HG02763 (cell line): ENCODE data around the gene PCDHGB4.
A peak's percentile ranks its signal among the peaks of the same experiment; 100 is the strongest.
"Not testable (repeated sequence)": the region's sequence is repeated elsewhere in the genome, so short reads cannot be mapped to it uniquely, and the experiment has no call there.

Source experiments
- ATAC-seq: cut with Tn5 transposase; IDR thresholded peaks from one replicate; pipeline ENCODE4 v1.9.1; 2021; ENCODE audit warnings: mild to moderate bottlenecking, moderate library complexity; ENCODE audit not compliant: unreplicated experiment

PCDHGB4 gene

GRCh38 chr5:141387557-141388311, at the start of gene PCDHGB4:
TSS of gene PCDHGB4 (plus strand) at chr5:141387698. CDS start at chr5:141387885, 187 bp downstream.
- peak; percentile 92 for ATAC-seq

- ATAC-seq = no peak
Observed at GRCh38 chr5:141338538-141339306, 48.8 kb upstream of the PCDHGB4 start, which contains the start of gene PCDHGA2. TSS of gene PCDHGA2 (plus strand) at chr5:141338760.

GRCh38 chr5:141340781-141341354, 46.6 kb upstream of the PCDHGB4 start:
- not testable (repeated sequence) for ATAC-seq

GRCh38 chr5:141342773-141343172, 44.7 kb upstream of the PCDHGB4 start:
- no peak for ATAC-seq

- no peak for ATAC-seq
Observed at GRCh38 chr5:141343242-141343952, 44.1 kb upstream of the PCDHGB4 start, which contains the start of gene PCDHGA3. TSS of gene PCDHGA3 (plus strand) at chr5:141343829. CDS start at chr5:141344034, 205 bp downstream.

GRCh38 chr5:141343953-141344463, 43.5 kb upstream of the PCDHGB4 start:
- no peak for ATAC-seq

GRCh38 chr5:141345327-141345726, 42.2 kb upstream of the PCDHGB4 start:
- no peak for ATAC-seq

- not testable (repeated sequence) for ATAC-seq
Observed at GRCh38 chr5:141346017-141346416, 41.5 kb upstream of the PCDHGB4 start.

- no peak for ATAC-seq
Observed at GRCh38 chr5:141349917-141350619, 37.4 kb upstream of the PCDHGB4 start, which contains the start of gene PCDHGB1. TSS of gene PCDHGB1 (plus strand) at chr5:141350099. CDS start at chr5:141350261, 162 bp downstream.

- no peak for ATAC-seq
Observed at GRCh38 chr5:141351591-141351990, 35.9 kb upstream of the PCDHGB4 start.

- no peak for ATAC-seq
Observed at GRCh38 chr5:141354900-141355469, 32.5 kb upstream of the PCDHGB4 start, which contains the start of gene PCDHGA4. TSS of gene PCDHGA4 (plus strand) at chr5:141355021. CDS start at chr5:141355108, 87 bp downstream.

- no peak for ATAC-seq
Observed at GRCh38 chr5:141355641-141356040, 31.9 kb upstream of the PCDHGB4 start.

- no peak for ATAC-seq
Observed at GRCh38 chr5:141356133-141356532, 31.4 kb upstream of the PCDHGB4 start.

GRCh38 chr5:141356950-141357349, 30.5 kb upstream of the PCDHGB4 start:
- ATAC-seq = no peak

- no peak for ATAC-seq
Observed at GRCh38 chr5:141359790-141360426, 27.6 kb upstream of the PCDHGB4 start, which contains the start of gene PCDHGB2. TSS of gene PCDHGB2 (plus strand) at chr5:141359994. CDS start at chr5:141360136, 142 bp downstream.

- ATAC-seq = no peak
Observed at GRCh38 chr5:141360685-141361084, 26.8 kb upstream of the PCDHGB4 start.

- no peak for ATAC-seq
Observed at GRCh38 chr5:141362719-141363118, 24.8 kb upstream of the PCDHGB4 start.

GRCh38 chr5:141363952-141364660, 23.4 kb upstream of the PCDHGB4 start, which contains the start of gene PCDHGA5:
TSS of gene PCDHGA5 (plus strand) at chr5:141364162. CDS start at chr5:141364331, 169 bp downstream.
- ATAC-seq = no peak
